Activated effector memory CD4-positive, alpha-beta T cell treated with Interleukin-2 at 50 U/mL for 16 hours (primary cell): ENCODE results near the gene MYO5B.

ENCODE experiments used
- DNase-seq: peaks from one replicate; pipeline ENCODE4 v3.0.0-alpha.2; 2020

MYO5B gene

DNA sequence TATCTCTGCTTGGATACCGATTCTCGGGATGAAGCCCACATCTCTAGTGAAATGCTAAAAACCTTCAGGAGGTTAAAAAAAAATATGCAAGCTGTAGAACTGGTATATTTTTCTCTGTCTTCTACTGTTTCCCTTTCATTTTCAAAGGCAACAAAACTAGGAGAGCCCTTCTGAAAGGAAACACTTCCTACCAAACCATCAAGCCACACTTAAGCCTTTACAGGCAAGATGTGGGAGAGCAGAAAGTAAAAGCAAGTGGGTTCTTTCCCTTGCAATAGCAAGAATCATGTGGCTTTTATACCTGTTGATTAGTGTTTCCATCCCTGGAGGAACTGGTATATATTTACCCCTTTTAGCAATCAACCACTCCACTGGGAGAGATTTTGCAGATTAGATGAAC, 233.7 kb downstream of the MYO5B start:
- no peak for DNase-seq

DNA sequence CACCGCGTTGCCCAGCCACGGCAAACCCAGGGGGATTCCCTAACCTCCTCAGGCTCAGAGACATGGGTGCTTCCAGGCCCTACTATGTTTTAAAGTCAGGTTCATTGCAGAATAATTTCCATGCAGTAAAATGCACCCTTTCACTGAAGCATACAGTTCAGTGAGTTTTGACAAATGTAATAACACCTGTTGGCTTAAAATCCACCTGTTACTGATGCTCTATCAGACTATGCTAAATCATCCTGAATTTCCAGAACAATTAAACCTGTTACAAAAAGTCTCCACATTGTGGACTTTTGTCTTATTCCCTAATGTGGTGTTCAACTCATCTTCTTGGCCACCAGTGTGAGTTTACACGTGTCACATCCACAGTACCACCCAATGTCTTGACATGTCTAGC, 234.6 kb downstream of the MYO5B start:
- DNase-seq, result no peak

DNA sequence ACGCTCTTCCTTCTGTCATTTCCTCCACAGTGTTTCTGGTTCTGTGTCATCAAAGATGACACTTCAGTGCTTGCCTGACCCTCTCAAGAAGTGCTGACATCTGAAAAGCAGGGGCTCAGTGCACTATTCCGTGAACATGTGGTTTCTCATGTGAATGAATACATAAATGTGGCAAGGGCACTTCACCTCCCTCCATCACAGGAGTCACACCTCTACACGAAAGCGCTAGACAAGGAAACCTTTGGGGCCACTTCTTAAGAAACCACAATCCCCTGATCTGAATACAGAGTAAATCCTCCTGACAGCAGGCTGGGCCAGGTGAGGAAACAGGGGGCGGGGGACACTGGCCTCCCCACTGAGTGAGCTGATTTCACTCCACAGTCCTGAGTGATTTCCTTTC, 235.8 kb downstream of the MYO5B start:
- DNase-seq, result no peak

DNA sequence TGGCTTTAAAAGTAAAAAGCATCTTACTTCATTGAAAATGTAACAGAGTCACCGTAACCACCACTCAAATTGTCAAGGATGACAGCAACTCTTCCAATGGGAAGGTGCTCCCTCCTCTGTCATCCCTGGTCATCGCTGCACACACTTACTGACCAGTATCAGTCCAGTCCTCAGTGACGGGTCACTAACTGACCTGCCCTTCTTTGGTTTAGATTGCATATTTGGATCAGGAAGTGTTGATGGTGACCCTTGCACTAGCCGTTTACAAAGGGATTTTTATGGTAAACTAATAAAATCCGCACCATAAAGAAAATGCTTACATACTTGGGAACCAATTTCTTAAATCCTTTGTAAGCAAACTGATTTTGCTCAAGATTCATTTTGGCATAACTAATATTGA, 239.7 kb downstream of the MYO5B start:
- no peak for DNase-seq

DNA sequence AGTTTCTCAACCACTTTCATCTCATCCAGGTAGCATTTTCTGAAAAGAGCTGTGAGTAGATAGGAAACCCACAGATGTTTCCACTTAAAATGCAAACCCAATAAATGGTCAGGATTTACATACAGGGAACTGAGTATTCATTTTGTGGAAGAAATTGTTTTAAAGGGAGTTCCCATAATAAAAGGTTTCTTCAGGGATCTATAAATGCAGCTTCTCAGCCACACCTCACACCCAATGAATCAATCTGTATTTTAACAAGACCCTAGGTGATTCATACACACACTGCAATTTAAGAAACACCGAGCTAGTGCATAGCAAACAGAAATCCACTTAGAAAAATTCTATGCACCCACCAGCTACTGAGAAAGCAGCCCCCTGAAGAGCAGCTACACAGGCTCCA, 241.6 kb downstream of the MYO5B start:
- no peak for DNase-seq

DNA sequence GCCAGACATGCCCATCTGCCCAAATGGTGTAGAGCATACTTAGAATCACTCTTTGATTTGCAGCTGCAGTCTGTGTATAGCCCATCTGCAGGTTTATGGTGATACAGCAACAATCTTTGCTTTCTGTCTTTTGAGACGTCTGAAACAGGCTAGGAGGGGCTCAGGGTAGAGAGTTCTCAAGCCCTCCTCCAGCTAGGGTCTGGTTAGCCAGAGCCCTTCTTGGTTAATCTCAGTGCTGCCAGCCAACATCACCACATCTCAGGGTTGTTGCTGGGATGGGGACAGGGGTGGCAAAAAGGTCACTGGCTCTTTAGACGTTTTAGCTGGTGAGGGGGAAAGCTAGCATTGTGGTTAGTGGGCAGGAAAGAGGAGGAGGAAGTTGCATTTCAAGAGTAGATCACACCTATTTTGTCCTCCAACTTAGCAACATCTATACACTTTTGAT, 245.0 kb downstream of the MYO5B start:
- DNase-seq, result no peak

DNA sequence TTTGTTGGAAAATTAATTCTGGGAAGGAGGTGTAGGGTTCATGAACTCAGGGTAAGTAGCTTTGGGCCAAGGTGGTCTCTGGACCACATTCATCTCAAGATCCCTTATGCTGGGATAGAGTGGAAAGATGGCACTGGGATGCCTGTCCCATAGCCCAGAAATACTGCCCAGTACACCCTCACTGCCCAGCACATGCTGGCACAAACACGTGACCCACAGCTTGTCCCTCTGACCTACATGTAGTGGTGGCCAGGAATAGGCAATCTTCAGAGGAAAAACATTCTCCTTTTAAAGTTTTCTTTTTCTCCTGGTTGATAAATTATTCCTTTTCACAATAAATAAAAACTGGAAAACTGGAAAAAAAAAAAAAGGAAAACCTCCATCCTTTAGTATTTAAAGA, 246.0 kb downstream of the MYO5B start:
- DNase-seq, result no peak

DNA sequence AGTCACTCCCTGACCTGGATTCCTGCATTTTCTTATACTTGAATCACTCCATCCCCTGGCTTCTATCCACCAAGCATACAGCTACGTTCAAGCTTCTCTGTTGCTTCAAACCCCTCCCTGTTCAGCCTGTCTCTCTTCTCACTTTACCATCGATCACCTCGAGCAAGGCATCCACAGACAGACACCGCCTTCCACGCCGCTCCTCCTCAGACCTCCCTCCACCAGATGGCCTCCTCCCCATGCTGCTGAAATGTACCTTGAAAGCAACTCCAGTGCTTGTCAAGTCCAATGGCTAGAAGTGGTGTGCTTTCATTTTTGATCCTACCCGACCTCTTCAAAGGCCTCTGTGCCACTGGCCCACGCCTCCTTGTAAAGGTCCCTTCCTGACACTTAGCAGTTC, 250.3 kb downstream of the MYO5B start:
- no peak for DNase-seq

DNA sequence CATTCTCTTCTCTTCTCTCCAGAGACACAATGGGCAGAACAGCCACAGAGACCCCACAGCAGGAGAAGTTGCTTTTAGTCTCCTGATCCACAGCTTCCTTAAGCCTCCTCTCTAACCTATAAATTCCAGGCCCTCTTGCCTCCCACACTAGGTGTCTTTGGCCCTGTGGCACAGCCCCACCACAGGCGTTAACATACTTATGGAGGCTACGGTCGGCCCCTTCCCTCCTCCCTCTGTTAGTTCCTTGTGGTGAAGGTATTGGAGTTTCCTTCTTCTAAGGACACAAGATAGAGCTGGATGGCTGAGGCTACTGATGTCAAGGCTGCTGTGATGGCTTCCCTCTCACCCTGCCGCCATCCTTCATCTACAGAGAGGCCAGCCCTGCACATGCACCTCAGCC, 258.1 kb downstream of the MYO5B start:
- DNase-seq, result no peak

DNA sequence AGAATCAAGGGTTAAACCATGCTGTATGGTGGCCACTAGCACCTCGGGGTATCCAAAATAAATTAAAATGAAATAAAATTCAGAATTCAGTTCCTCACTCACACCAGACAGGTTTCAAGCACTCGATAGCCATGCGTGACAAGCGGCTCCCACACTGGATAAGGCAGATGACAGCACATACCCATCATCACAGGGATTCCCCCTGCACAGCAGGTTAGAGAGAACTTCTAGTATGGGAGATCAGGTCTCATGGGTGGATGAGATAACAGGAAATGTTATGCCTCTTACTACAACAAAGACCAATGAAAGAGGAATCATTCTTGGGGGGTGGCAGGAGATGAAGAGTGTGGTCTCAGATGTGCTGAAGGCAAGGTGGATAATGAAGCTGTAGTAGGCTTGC, 259.7 kb downstream of the MYO5B start:
- no peak for DNase-seq

DNA sequence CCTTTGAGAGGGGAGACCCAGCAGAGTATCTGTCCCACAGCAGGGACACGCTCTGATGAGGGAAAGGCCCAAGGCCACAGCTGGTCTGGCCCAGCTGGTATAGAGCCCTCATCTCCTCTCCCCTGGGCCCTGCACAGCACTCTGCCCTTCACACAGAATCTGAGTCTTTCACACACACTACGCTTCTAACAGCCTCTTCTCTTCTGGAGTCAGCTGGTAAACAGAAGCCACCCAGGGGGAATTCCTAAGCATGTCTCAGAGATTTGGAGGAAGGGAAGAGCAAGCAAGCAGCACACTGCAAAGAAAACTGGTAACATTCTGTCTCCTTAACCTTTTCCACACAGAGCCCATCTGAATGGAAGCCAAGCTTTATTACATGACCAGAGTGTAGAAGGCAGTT, 260.5 kb downstream of the MYO5B start:
- DNase-seq, result no peak

DNA sequence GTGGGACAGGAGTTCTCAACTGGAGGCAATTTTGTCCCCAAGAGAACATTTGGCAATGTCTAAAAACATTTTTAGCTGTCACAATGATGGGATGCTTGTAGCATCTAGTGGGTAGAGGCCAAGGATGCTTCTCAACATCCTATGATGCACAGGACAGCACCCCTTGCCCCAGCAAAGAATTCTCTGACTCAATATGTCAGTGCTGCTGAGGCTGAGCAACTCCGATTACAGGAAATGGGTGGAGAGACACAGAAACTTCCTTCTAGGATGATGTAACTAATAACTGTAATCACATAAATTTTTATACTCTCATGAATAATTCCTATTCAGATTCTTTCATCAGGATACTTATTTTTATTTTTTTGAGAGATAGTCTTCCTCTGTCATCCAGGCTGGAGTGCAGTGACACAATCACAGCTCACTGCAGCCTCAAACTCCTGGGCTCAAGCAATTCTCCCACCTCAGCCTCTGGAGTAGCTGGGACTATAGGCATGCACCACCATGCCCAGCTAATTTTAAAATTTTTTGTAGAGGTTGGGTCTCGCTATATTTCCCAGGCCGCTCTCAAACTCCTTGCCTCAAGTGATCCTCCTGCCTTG, 261.3 kb downstream of the MYO5B start:
- DNase-seq, result no peak

DNA sequence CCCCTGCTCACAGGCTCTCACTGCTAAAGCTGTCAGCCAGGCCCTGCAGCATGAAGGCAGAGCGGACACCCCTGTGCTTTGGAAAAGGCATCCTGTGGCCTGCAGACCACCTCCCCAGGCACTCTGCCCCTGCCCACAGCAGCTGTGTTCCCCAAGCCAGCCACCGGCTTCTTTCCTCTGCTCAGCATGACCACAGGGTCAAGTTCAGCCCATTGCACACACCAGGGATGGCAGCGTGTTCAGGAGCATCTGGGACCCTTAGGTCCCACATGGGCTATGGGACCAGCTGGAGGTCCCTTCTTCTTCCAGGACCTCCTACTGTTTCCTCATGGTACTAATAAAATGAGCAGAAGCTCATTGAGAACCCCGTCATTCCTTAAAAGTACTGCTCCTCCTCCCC, 263.2 kb downstream of the MYO5B start:
- no peak for DNase-seq

DNA sequence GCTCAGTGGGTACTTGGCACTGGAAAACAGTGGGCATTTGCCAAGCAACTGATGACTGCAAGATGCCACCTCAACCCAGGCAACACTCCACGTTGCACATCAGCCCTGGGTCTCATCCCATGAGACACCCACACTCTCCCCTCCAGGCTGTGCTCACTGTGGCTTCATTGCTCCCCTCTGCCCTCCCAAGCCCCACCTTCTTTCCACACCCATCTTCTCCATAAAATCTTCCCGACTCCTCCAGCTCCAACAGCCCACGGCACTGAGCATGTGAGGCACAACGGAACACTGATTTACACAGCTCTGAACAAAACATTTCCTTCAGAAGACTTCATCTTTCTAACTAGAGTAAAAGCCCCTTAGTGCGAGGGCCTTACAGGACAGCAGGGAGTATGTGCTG, 263.8 kb downstream of the MYO5B start:
- DNase-seq, result no peak

DNA sequence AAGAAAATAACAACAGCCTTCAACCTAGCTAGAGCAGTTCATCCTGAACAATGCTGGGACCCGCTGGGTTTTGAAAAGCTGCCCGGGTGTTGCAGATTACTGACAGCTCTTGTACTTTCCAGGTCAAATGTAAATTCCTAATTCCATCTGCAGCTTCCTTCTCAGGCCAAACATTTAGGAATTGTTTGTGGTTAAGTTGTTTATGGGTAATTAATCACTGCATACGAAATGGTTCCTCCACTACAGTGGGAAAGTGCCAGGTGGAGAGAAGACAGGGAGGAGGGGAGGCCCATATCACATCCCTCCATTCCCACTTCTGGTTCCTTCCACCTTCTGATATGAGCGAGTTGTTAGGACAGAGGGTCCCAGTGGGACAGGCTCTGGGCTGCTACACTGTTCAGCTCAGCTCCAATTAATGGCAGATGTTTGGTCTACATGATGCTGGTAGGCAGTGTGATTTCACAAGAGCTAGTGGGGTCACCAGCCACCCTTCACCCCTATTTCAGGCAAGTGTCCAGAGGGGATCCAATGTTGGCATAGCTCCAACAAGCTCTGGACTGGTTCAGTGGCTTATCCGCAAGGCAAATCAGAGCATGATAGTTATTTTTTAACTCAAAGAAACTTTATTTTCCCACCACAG, 268.7 kb downstream of the MYO5B start:
- no peak for DNase-seq

DNA sequence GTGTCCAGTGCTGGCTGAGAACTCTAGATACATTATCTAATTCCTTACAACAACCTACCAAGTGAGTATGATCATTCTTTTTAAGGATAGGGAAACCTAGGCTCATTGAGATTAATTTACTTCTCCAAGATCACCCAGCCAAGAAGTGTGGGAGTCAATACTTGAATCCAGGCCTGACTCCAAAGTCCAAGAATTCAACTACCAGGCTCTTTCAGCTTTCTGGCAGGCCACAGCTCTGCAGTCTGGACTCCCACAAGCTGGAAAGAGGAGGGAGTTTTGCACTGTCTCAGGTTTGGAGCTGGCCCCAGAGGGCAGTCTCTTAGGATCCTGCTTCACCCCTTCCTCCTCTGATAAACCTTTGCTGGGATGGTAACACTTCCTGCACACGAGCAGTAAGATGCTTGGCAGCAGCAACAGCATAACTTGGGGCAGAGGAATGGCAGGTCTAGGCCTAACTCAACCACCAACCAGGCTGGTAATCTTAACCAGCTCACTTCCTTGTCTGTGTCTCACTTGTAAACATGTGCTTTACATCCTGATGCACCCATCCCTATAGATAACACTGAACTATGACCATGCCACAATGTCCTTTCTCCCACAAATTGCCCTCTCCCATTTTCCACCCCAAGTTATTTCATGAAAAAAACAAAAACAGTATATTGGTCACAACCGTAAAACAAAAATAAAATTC, 270.5 kb downstream of the MYO5B start:
- no peak for DNase-seq

DNA sequence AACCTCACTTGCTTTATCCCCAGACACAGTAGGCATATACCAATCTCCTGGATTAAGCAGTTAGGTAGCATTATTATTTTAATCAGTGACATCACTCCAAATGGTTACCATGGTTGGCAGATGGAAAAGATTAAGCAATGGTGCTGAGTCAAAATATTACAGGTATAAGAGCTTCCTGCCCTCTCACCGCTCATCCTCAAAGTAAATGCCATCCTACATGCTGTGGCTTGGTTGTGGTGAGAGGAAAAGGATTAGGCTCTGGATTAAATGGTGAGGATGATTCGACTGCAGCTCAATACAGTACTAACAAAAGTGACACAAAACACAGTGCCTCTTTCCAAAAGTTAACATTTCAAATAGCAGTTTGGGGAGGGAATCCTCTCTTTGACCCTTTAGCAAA, 272.7 kb downstream of the MYO5B start:
- DNase-seq, result no peak

DNA sequence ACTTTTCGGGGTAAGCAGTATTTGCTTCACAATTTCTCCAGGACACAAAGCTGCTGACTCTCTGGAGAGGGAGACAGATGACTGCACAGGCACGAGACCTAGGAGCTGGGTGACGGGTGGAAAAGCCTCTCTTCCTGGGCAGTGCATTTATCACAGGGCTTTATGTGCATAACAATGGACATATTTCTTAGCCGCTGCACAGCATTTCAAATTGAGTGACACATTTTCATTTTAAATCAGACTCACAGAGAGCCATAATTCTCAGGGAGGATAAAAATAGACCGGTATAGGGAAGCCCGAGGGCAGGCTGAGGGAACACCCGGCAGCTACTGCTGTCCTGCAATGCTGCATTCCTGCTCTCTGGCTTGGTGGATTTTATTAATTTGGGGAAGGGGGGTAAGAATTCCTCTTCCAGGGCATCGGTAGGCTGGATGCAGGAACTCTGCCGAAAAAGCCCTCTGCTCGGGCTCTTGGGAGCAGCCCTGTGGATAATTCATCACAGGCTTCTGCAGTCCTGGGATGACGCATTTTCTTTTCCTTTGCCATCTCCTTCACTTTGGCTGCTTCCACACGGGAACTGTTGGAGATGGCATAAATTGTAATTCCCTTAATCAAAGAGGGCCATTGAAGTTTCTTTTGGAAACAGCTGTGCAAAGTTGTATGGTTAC, 273.5 kb downstream of the MYO5B start:
- no peak for DNase-seq

DNA sequence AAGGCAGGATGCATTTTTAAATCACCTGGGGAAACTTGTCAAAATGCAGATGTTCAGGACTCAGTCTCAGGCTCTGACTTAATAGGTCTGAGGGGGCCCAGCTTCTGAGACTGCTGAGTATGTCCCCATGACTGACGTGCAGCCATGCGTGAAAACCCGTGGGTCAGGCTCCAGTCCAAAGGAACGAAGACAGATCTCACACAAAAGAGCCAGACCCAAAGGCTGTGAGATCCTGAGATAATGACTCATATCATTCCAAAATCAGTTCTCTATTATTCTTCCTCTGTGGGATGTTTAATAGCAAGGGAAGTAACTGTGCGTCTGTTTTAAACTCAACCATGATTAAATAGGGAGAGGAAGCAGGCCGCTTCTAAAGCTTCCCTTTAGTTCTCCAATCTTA, 274.2 kb downstream of the MYO5B start:
- DNase-seq, result no peak

DNA sequence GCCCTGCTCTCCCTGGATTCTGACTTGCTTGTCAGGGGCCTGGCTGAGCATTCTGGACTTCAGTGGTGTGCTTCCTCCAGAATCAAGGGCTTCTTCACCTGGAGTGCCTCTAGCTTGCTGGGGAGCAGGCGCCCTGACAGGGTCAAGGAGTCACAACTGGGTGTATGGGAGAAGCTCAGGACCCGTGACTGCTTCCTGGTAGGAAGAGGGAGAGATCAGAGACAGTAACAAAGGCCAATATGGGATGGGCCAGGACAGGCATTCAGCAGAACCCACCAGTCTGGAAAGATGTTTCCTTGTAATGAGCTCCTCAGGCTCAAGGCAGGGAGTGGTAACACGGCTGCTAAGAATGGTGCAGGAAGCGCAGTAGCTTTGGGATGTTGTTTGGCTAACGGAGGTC, 277.2 kb downstream of the MYO5B start:
- DNase-seq, result no peak

DNA sequence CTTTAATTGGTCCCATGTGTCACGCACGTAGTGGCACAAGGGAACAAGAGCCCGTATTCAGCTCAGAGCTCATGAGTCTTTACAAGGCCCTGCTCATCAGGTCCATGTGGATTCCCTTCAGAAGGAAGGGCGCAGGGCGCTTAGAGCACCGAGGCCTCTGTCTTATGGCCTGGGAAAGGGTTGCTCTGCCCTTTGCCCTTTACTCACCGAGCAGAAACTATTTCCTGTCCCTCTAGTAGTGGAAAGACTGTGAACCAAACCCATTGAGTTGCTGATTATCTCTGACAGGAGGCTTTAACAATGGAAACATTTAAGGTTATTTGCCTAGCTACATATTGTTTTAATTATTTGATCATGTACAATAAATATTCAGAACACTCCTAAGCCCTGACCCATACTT, 279.6 kb downstream of the MYO5B start:
- DNase-seq, result no peak

DNA sequence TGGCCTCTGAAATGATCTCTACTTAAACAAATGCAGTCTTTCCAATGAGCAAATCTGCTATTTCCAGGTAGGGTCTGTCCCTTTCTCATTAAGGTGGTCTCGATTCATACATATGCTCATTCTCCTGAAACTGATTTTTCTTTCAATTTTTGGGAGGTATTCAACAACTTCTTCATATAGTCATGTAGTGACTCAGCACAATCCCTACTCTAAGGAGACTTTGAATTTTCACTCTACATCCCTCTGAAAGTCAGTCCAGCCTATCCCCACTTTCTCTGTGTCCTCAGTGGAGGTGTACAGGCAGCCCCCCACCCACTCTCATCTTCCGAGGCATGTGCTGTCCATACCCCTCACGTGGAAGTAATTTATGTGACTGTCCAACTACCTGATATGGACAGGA, 281.7 kb downstream of the MYO5B start:
- no peak for DNase-seq

DNA sequence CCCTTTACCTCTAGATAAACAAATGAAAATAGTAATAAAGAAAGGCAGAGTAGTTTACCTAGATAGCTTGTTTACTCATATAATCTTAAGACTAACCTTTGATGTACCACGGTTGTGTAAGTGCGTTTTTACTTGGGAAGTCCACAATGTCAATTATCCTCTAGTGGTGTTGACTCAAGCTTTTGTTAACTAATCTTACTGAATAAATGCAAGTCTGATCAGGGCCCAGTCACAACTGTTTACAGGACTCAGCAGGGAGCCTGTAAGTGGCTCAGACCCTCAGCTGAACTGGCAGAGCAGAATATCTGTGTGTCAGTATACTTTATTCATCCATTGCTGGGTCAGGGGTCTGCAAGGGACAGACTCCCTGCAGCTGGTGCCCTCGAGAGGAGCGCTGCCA, 283.5 kb downstream of the MYO5B start:
- DNase-seq, result no peak

DNA sequence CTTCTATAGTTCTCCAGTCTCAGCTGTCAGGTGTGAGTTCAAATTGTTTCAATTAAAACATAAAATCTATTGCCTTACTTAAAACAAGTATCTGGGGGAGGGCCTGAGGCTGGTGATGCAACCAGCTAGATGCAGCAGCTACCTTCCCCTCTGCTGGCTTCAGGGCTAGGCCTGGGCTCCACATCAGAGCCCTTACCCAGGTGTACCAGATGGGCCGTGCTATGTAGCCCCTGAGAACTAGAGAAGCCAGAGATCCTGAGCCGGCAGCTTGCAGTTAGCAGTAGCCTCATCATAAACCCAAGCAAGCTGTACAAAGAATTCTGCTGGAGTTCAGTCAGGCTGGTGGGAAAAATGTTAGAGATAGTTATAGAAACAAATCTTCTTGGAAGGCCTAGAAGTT, 284.0 kb downstream of the MYO5B start:
- DNase-seq, result no peak
